ENCODE data around the gene REXO5.
"Not testable (repeated sequence)": the region's sequence is repeated elsewhere in the genome, so short reads cannot be mapped to it uniquely, and the experiment has no call there.

Gene REXO5

GRCh38 chr16:20853981-20854620 is 47.8 kb downstream of the REXO5 start:
- TF ChIP-seq CTCF (IDR thresholded peaks at IDR 0.05; ENCODE audit: control insufficient read depth, extremely low read depth, insufficient read depth), result no peak
- no peak for DNase-seq (ENCODE audit: low read depth)
- no peak overlapping the region for H3K4me3 ChIP-seq (ENCODE audit: low read depth, low read length)

GRCh38 chr16:20854963-20855362 is 48.6 kb downstream of the REXO5 start:
- no peak for TF ChIP-seq CTCF (IDR thresholded peaks at IDR 0.05; ENCODE audit: control insufficient read depth, extremely low read depth, insufficient read depth)
- H3K4me3 ChIP-seq (ENCODE audit: low read depth, low read length), result no peak overlapping the region
- DNase-seq (ENCODE audit: low read depth), result no peak

GRCh38 chr16:20857281-20857680 is 51.0 kb downstream of the REXO5 start:
- no peak for TF ChIP-seq CTCF (IDR thresholded peaks at IDR 0.05; ENCODE audit: control insufficient read depth, extremely low read depth, insufficient read depth)
- DNase-seq (ENCODE audit: low read depth), result no peak
- no peak overlapping the region for H3K4me3 ChIP-seq (ENCODE audit: low read depth, low read length)

- no peak for TF ChIP-seq CTCF (IDR thresholded peaks at IDR 0.05; ENCODE audit: control insufficient read depth, extremely low read depth, insufficient read depth)
- no peak for DNase-seq (ENCODE audit: low read depth)
- H3K4me3 ChIP-seq (ENCODE audit: low read depth, low read length), result no peak overlapping the region
Measured at GRCh38 chr16:20859229-20859628, 52.9 kb downstream of the REXO5 start.

- no peak for DNase-seq (ENCODE audit: low read depth)
- TF ChIP-seq CTCF (IDR thresholded peaks at IDR 0.05; ENCODE audit: control insufficient read depth, extremely low read depth, insufficient read depth), result no peak
- no peak overlapping the region for H3K4me3 ChIP-seq (ENCODE audit: low read depth, low read length)
Measured at GRCh38 chr16:20859699-20860098, 53.4 kb downstream of the REXO5 start.

- DNase-seq (ENCODE audit: low read depth), result no peak
- TF ChIP-seq CTCF (IDR thresholded peaks at IDR 0.05; ENCODE audit: control insufficient read depth, extremely low read depth, insufficient read depth), result no peak
- H3K4me3 ChIP-seq (ENCODE audit: low read depth, low read length), result no peak overlapping the region
Measured at GRCh38 chr16:20860361-20860760, 54.0 kb downstream of the REXO5 start.

GRCh38 chr16:20860995-20861394 is 54.7 kb downstream of the REXO5 start:
- H3K4me3 ChIP-seq (ENCODE audit: low read depth, low read length); DNase-seq (ENCODE audit: low read depth): not testable (repeated sequence)
